HG02870 (cell line): ENCODE measurements around the gene FIGLA.
"Not testable (repeated sequence)": the region's sequence is repeated elsewhere in the genome, so short reads cannot be mapped to it uniquely, and the experiment has no call there.

Experiments used
- ATAC-seq: cut with Tn5 transposase; IDR thresholded peaks from one replicate; pipeline ENCODE4 v1.9.1; 2021; ENCODE audit warnings: mild to moderate bottlenecking, moderate library complexity; ENCODE audit not compliant: unreplicated experiment

FIGLA gene

GRCh38 chr2:70747284-70747683 lies 43.2 kb downstream of the FIGLA start:
- ATAC-seq = no peak

DNA sequence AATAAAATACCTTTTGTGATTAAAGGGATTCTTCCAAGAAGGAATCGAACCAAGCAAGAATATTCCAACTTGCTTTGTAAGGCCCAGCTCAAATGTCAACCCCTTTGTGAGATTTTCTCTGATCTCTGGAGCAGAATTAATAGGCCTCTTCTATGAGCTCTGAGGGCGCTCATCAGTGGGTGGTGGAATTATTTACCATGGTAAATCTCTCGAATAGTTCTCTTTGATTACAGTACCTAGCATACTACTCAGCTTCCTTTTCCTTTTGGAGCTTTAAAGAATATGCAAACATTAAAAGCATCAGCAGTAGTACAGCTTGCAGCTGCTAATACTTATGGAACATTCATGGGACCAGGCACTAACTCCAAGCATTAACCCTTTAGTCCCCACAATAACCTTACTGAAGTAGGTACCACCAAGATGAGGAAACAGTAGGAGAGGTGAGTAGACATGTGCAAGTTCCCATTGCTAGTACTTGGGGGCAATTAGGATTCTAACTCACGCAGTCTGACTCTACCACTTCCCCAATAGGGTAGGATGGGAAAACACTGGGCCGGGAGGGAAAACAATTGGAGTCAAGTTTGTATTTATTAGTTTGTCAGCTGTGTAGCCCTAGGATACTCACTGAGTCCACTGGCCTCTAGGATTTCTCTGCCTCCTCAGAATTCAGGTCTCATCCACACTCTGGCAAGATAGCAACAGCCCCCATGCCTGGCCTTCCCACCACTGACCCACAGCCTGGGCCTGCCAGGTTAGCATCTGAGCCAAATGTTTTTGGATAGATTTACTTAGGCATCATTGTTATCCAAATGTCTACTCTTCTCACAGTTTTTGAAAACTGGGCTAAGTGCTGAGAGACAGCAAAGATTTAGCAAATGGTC lies 44.1 kb downstream of the FIGLA start:
- ATAC-seq = no peak

- no peak for ATAC-seq
These were observed 45.1 kb downstream of the FIGLA start for GRCh38 chr2:70745276-70745825.

GRCh38 chr2:70744397-70744796 lies 46.0 kb downstream of the FIGLA start:
- no peak for ATAC-seq

- ATAC-seq = no peak
These were observed 46.8 kb downstream of the FIGLA start for GRCh38 chr2:70743677-70744076.

DNA sequence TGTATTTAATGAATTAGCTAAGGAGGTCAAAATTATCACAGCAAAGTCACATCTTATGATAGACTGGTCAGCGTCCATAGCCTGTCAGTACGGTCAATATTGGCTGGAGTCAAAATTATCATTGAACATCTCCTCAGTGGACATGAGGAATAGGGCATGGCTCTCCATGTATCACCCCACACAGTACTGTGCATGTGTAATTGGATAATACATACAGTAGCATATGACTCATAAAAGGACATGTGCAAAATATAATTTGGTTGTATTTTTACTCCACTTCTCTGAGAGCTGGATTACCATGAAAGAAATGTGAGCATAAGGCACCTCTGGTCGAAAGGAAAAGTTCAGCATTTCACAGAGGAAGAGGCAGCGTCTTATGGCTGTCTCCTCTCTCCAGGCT lies 47.4 kb downstream of the FIGLA start:
- ATAC-seq = no peak

DNA sequence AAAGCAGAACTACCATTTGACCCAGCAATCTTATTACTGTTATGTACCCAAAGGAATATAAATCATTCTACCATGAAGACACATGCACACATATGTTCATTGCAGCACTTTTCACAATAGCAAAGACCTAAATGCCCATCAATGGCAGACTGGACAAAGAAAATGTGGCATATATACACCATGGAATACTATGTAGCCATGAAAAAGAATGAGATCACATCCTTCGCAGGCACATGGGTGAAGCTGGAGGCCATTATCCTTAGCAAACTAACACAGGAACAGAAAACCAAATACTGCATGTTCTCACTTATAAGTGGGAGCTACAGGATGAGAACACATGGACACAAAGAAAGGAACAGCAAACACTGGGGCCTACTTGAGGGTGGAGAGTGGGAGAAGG lies 51.0 kb downstream of the FIGLA start:
- ATAC-seq = not testable (repeated sequence)

GRCh38 chr2:70738159-70738558 lies 52.3 kb downstream of the FIGLA start:
- no peak for ATAC-seq

GRCh38 chr2:70735071-70735470 lies 55.4 kb downstream of the FIGLA start:
- ATAC-seq = no peak

DNA sequence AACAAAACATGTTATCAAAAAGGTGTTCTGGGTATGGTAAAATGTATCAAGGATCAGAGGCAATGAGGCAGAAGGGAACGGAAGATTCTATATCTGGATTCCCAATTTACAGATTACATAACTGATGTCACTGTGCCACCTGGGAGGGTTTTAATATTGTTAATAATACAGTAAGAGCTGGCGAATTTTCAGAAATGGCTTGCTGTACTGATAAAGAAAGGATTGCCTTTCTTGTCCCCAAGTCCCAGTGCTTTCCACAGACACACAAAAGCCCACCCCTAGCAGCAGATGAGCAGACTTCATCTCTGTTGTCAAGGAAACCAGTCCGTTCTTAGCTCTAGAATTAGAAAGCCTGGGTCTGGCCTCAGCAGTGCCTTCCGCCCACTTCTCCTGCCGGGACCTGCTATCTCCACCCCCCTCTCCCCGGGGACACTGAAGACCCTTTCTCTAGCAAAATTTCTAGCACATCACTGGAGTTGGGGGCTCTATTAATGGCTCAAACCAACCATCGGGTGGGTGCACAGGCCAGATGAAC lies 56.7 kb downstream of the FIGLA start:
- ATAC-seq = no peak

- no peak for ATAC-seq
These were observed 57.4 kb downstream of the FIGLA start for GRCh38 chr2:70732766-70733645.

DNA sequence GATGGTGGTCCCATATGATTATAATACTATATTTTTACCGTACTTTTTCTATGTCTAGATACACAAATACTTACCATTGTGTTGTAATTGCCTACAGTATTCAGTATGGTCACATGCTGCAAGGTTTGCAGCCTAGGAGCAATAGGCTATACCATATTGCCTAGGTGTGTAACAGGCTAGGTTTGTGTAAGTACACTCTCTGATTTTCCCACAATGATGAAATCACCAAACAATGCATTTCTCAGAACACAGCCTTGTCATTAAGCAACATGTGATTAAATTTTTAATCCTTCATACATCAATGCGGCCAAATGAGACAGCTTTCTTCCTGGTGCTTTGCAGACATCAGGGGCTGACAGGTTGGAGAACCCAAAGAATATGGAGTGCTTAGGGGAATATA lies 59.7 kb downstream of the FIGLA start:
- ATAC-seq = no peak

GRCh38 chr2:70729647-70730046 lies 60.8 kb downstream of the FIGLA start:
- no peak for ATAC-seq

DNA sequence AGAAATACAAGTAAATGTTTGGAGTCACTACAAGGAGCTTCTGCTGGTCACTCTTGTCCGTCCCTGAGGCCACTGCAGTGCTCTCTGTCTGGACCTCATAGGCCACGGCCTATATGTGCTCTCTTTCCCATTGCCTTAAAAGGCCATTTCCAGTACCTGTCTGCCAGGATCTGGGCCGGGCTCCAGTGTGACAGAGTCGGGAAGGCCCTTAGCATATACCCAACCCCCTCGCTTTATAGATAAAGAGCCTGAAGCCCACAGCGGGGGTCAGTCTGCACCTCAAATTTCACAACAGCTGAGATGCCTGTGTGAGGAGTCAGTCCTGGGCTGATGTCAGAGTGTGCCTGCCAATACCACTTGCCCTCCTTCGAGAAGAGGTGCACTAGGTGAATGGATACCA lies 62.3 kb downstream of the FIGLA start:
- no peak for ATAC-seq
